ENCODE data around the gene C17orf113. TPM values are rescaled to one million over a fixed set of nuclear protein-coding genes. Genes with fewer than 3 reads are reported as not detected.

Gene C17orf113
- total and polyA plus RNA-seq, 2 of the 13 experiments (the other 11 are each of a cell fraction or from before 2014, with no cell fraction given), result 0.87 to 1.1 TPM

- no peak overlapping the region for H2AFZ ChIP-seq (ENCODE audit: low read length)
- POLR2A ChIA-PET, result no interaction called here
- 55% methylated on average over 4 of the region's 4 CpGs for WGBS (ENCODE audit: low lambda C conversion rate)
- H4K20me1 ChIP-seq (ENCODE audit: insufficient read depth, low read length), result no peaks in the 10 kb centered on the region
- intact Hi-C loops (cut with micrococcal nuclease; ENCODE audit: unreplicated experiment), result no loop called here
- no peak for ATAC-seq
- no peak overlapping the region for H3K4me3 ChIP-seq (replicated peaks in 1 of 3; ENCODE audit: insufficient read depth in 1 of 3, low read depth in 2 of 3, low read length in 3 of 3)
- H3K27ac ChIP-seq (ENCODE audit: extremely low read length, insufficient read depth, low read length), result no peak overlapping the region
- H3K4me2 ChIP-seq (ENCODE audit: low read depth, low read length), result no peak overlapping the region
- in situ Hi-C loops (cut with HindIII; ENCODE audit: extremely low pct_ligation_motif_present, low pct_unique_long_range_greater_than_20kb), result loop anchor here (5.0 kb wide), 1 partner anchor 98 kb away; no protein-coding TSS in a partner anchor
- no TSS peak for BruUV-seq (replicated peaks)
- no peaks in the 10 kb centered on the region for H3K36me3 ChIP-seq (replicated peaks in 1 of 2; ENCODE audit: control insufficient read depth in 1 of 2, insufficient read depth in 2 of 2, low read length in 2 of 2)
- no peak for DNase-seq (ENCODE audit: low spot score)
- H3K4me1 ChIP-seq (ENCODE audit: insufficient read depth, low read length), result peaks cover 14% of the 10 kb centered on the region
- no peak for FAIRE-seq
- H3K27me3 ChIP-seq (ENCODE audit: control insufficient read depth in 1 of 2, insufficient read depth in 2 of 2, low read length in 2 of 2), result no peaks in the 10 kb centered on the region
- no peaks in the 10 kb centered on the region for H3K9me3 ChIP-seq (ENCODE audit: low read length)
- TF ChIP-seq SNRNP70 (IDR thresholded peaks at IDR 0.05; ENCODE audit: low read depth, low read length) (no peak), MAZ (IDR thresholded peaks at IDR 0.05; ENCODE audit: borderline replicate concordance, low read depth, low read length) (no peak), MAZ (CRISPR knock-in tag; IDR thresholded peaks at IDR 0.05; ENCODE audit: low read depth) (no peak), ZNF777 (CRISPR knock-in tag; IDR thresholded peaks at IDR 0.05) (no peak), U2AF1 (optimal IDR thresholded peaks at IDR 0.05; ENCODE audit: low read depth, low read length) (no peak)
- no peaks in the 10 kb centered on the region for H3K79me2 ChIP-seq (ENCODE audit: insufficient read depth, low read length)
- H3K9ac ChIP-seq (ENCODE audit: insufficient read depth, low read depth, low read length), result no peak overlapping the region
- CTCF ChIA-PET (ENCODE audit: low intra/inter-chr PET ratio, low total read pairs), result no interaction called here
These were observed 9.4 kb upstream of the C17orf113 start for GRCh38 chr17:42059815-42060214.

GRCh38 chr17:42058063-42058462, 7.7 kb upstream of the C17orf113 start:
- POLR2A ChIA-PET, result interaction anchor here (0.6 kb wide), 1 partner anchor 63 kb away, joined by 4 read pairs; the partner anchor contains the start of gene KAT2A
- WGBS (ENCODE audit: low lambda C conversion rate), result 60% methylated on average over 4 of the region's 7 CpGs
- intact Hi-C loops (cut with micrococcal nuclease; ENCODE audit: unreplicated experiment), result no loop called here
- ATAC-seq (no peak), DNase-seq (ENCODE audit: low spot score) (no peak), FAIRE-seq (no peak)
- no peak overlapping the region for H2AFZ ChIP-seq (ENCODE audit: low read length)
- no peak for TF ChIP-seq ZNF180 (CRISPR knock-in tag; IDR thresholded peaks at IDR 0.05; ENCODE audit: borderline replicate concordance, low read depth)
- TF ChIP-seq ZNF138 (CRISPR knock-in tag; IDR thresholded peaks at IDR 0.05; ENCODE audit: low read depth), result no peak
- no peak for TF ChIP-seq ARHGAP35 (CRISPR knock-in tag; IDR thresholded peaks at IDR 0.05; ENCODE audit: borderline replicate concordance)
- no peak for TF ChIP-seq RAD21 (CRISPR knock-in tag; IDR thresholded peaks at IDR 0.05)
- no peak for TF ChIP-seq HNRNPUL1 (IDR thresholded peaks at IDR 0.05; ENCODE audit: low read depth, low read length)
- TF ChIP-seq, protein P1, sequence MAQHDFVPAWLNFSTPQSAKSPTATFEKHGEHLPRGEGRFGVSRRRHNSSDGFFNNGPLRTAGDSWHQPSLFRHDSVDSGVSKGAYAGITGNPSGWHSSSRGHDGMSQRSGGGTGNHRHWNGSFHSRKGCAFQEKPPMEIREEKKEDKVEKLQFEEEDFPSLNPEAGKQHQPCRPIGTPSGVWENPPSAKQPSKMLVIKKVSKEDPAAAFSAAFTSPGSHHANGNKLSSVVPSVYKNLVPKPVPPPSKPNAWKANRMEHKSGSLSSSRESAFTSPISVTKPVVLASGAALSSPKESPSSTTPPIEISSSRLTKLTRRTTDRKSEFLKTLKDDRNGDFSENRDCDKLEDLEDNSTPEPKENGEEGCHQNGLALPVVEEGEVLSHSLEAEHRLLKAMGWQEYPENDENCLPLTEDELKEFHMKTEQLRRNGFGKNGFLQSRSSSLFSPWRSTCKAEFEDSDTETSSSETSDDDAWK (CRISPR knock-in tag; IDR thresholded peaks at IDR 0.05), result no peak
- TF ChIP-seq THRA (CRISPR knock-in tag; IDR thresholded peaks at IDR 0.05; ENCODE audit: borderline replicate concordance), result no peak
- no peak for TF ChIP-seq SAP130 (CRISPR knock-in tag; IDR thresholded peaks at IDR 0.05; ENCODE audit: low read depth)
- TF ChIP-seq CEBPB (IDR thresholded peaks at IDR 0.05; ENCODE audit: borderline replicate concordance, low read depth, low read length), result no peak
- no peak for TF ChIP-seq CREB1 (IDR thresholded peaks at IDR 0.05)
- TF ChIP-seq CREB1 (CRISPR knock-in tag; IDR thresholded peaks at IDR 0.05), result no peak
- TF ChIP-seq ZNF3 (CRISPR knock-in tag; IDR thresholded peaks at IDR 0.05), result no peak
- no peak overlapping the region for H3K4me2 ChIP-seq (ENCODE audit: low read depth, low read length)
- H3K9me3 ChIP-seq (ENCODE audit: low read length), result no peaks in the 10 kb centered on the region
- H4K20me1 ChIP-seq (ENCODE audit: insufficient read depth, low read length), result no peaks in the 10 kb centered on the region
- H3K36me3 ChIP-seq (replicated peaks in 1 of 2; ENCODE audit: control insufficient read depth in 1 of 2, insufficient read depth in 2 of 2, low read length in 2 of 2), result no peaks in the 10 kb centered on the region
- in situ Hi-C loops (cut with HindIII; ENCODE audit: extremely low pct_ligation_motif_present, low pct_unique_long_range_greater_than_20kb), result no loop called here
- H3K27ac ChIP-seq (ENCODE audit: extremely low read length, insufficient read depth, low read length), result no peak overlapping the region
- H3K4me3 ChIP-seq (replicated peaks in 1 of 3; ENCODE audit: insufficient read depth in 1 of 3, low read depth in 2 of 3, low read length in 3 of 3), result no peak overlapping the region
- CTCF ChIA-PET (ENCODE audit: low intra/inter-chr PET ratio, low total read pairs), result no interaction called here
- H3K9ac ChIP-seq (ENCODE audit: insufficient read depth, low read depth, low read length), result no peak overlapping the region
- no TSS peak for BruUV-seq (replicated peaks)
- no peaks in the 10 kb centered on the region; a peak in 1 of 5 replicates for H3K27me3 ChIP-seq (ENCODE audit: control insufficient read depth in 1 of 2, insufficient read depth in 2 of 2, low read length in 2 of 2)
- H3K4me1 ChIP-seq (ENCODE audit: insufficient read depth, low read length), result peaks cover 20% of the 10 kb centered on the region
- H3K79me2 ChIP-seq (ENCODE audit: insufficient read depth, low read length), result no peaks in the 10 kb centered on the region

Measured in HepG2 (cell line).